Gastrocnemius medialis (tissue), 4 donors: Measurements from ENCODE around the gene TTLL5.

Experiments used
- CTCF ChIP-seq, 5 experiments: fragments of 450-650 bp in 3 of 5; fragments of 200-600 bp in 2 of 5; sonication (generic) in 2 of 5; IDR thresholded peaks in 4 of 5; conservative IDR thresholded peaks in 1 of 5; 1 replicate in 4 of 5; 2 replicates in 1 of 5; pipeline ENCODE4 v1.5.1; 2016 to 2019; ENCODE audit warnings: antibody characterized with exemption in 5 of 5, mild to moderate bottlenecking in 3 of 5, moderate library complexity in 3 of 5
- POLR2A ChIP-seq, 2 donors: fragments of 450-650 bp; IDR thresholded peaks; one replicate each; pipeline ENCODE4 v1.6.1; 2017; ENCODE audit warnings: antibody characterized with exemption in 2 of 2, mild to moderate bottlenecking in 2 of 2, moderate library complexity in 2 of 2

- TF ChIP-seq CTCF (IDR thresholded peaks at IDR 0.05 in 4 of 5, conservative IDR thresholded peaks at IDR 0.05 in 1 of 5) (no peak), POLR2A (IDR thresholded peaks at IDR 0.05) (no peak)
Observed at GRCh38 chr14:75630695-75631452, 30.2 kb upstream of the TTLL5 start.
